Mesodermal cell (in vitro differentiated cells): ENCODE results near the gene CAPNS2.
A peak's percentile ranks its signal among the peaks of the same experiment; 100 is the strongest.

ENCODE experiments used
- H3K27ac ChIP-seq: 2 replicates; pipeline ENCODE4 v1.7.0; 2013; ENCODE audit warnings: mild to moderate bottlenecking, low read depth, low read length, moderate library complexity; ENCODE audit not compliant: severe bottlenecking
- H3K36me3 ChIP-seq: 2 replicates; pipeline ENCODE4 v1.7.1; 2013; ENCODE audit warnings: mild to moderate bottlenecking, low read length, moderate library complexity; ENCODE audit not compliant: control insufficient read depth, insufficient read depth
- H3K4me1 ChIP-seq: one replicate; pipeline ENCODE4 v1.7.1; 2013; ENCODE audit warnings: mild to moderate bottlenecking, low read length; ENCODE audit not compliant: insufficient read depth, control insufficient read depth, poor library complexity, severe bottlenecking
- H3K4me3 ChIP-seq: 2 replicates; pipeline ENCODE4 v1.7.0; 2013; ENCODE audit warnings: low read length, control low read depth, mild to moderate bottlenecking; ENCODE audit not compliant: insufficient read depth, poor library complexity, severe bottlenecking; ENCODE audit errors: extremely low read depth
- H3K9me3 ChIP-seq: 2 replicates; pipeline ENCODE4 v1.7.1; 2013; ENCODE audit warnings: mild to moderate bottlenecking, low read length, moderate library complexity; ENCODE audit not compliant: control insufficient read depth
- WGBS, 2 experiments: methylation state at CpG; one replicate each; pipeline ENCODE4 v1.1.5; 2013; ENCODE audit warnings: missing lambda C conversion rate in 2 of 2; ENCODE audit not compliant: insufficient coverage in 2 of 2; 5-methylcytosine and 5-hydroxymethylcytosine counted together

The CAPNS2 gene

GRCh38 chr16:55567382-55567781 lies 898 bp downstream of the CAPNS2 start:
- no peak overlapping the region for H3K27ac ChIP-seq
- no peaks in the 10 kb centered on the region for H3K9me3 ChIP-seq
- 93 to 94% methylated on average over 3 of the region's 3 CpGs for WGBS, 2 experiments

GRCh38 chr16:55568207-55568606 lies 1.7 kb downstream of the CAPNS2 start:
- no peaks in the 10 kb centered on the region for H3K9me3 ChIP-seq
- peaks cover 6% of the 10 kb centered on the region for H3K4me1 ChIP-seq
- H3K36me3 ChIP-seq: no peaks in the 10 kb centered on the region
- H3K27ac ChIP-seq: peak overlapping the region; percentile 32
- no peak overlapping the region for H3K4me3 ChIP-seq
- WGBS, 2 experiments: 100% methylated on average over 3 of the region's 3 CpGs

More at GRCh38 chr16:55567382-55567781, 898 bp downstream of the CAPNS2 start:
- Histone ChIP-seq H3K36me3 (no peaks in the 10 kb centered on the region), H3K4me3 (no peak overlapping the region), H3K4me1 (peaks cover 6% of the 10 kb centered on the region)

- Histone ChIP-seq H3K9me3 (no peaks in the 10 kb centered on the region), H3K4me3 (no peak overlapping the region), H3K4me1 (peaks cover 6% of the 10 kb centered on the region), H3K27ac (no peak overlapping the region), H3K36me3 (no peaks in the 10 kb centered on the region)
- no CpG with 5 or more reads among the region's 1 CpG for WGBS, 2 experiments
Measured at GRCh38 chr16:55569025-55569424, 2.5 kb downstream of the CAPNS2 start.

GRCh38 chr16:55570159-55570558 lies 3.7 kb downstream of the CAPNS2 start:
- Histone ChIP-seq H3K4me1 (peaks cover 6% of the 10 kb centered on the region), H3K36me3 (no peaks in the 10 kb centered on the region), H3K4me3 (no peak overlapping the region), H3K9me3 (no peaks in the 10 kb centered on the region), H3K27ac (no peak overlapping the region)
- WGBS, 2 experiments: 70 to 80% methylated on average over 1 to 2 of the region's 5 CpGs

- Histone ChIP-seq H3K4me3 (no peak overlapping the region), H3K36me3 (peaks cover 1% of the 10 kb centered on the region), H3K9me3 (no peaks in the 10 kb centered on the region), H3K4me1 (peaks cover 6% of the 10 kb centered on the region), H3K27ac (no peak overlapping the region)
- WGBS, 2 experiments: no CpG with 5 or more reads among the region's 1 CpG
Measured at GRCh38 chr16:55571191-55571897, 4.9 kb downstream of the CAPNS2 start.

- H3K36me3 ChIP-seq: peaks cover 5% of the 10 kb centered on the region
- no peak overlapping the region for H3K27ac ChIP-seq
- 93% methylated on average over 4 of the region's 4 CpGs; no CpG with 5 or more reads in 1 of the 2 experiments for WGBS, 2 experiments
- H3K9me3 ChIP-seq: no peaks in the 10 kb centered on the region
- no peak overlapping the region for H3K4me3 ChIP-seq
- H3K4me1 ChIP-seq: peaks cover 6% of the 10 kb centered on the region
Measured at GRCh38 chr16:55572439-55572838, 6.0 kb downstream of the CAPNS2 start.

GRCh38 chr16:55574811-55575210 lies 8.3 kb downstream of the CAPNS2 start:
- Histone ChIP-seq H3K4me3 (no peak overlapping the region), H3K27ac (no peak overlapping the region), H3K36me3 (peaks cover 21% of the 10 kb centered on the region), H3K4me1 (no peaks in the 10 kb centered on the region), H3K9me3 (no peaks in the 10 kb centered on the region)
- WGBS, 2 experiments: no CpG with 5 or more reads among the region's 2 CpGs

GRCh38 chr16:55575496-55575895 lies 9.0 kb downstream of the CAPNS2 start:
- 80% methylated on average over 1 of the region's 1 CpG; no CpG with 5 or more reads in 1 of the 2 experiments for WGBS, 2 experiments
- H3K36me3 ChIP-seq: peaks cover 23% of the 10 kb centered on the region
- H3K4me1 ChIP-seq: no peaks in the 10 kb centered on the region
- no peak overlapping the region for H3K4me3 ChIP-seq
- H3K9me3 ChIP-seq: no peaks in the 10 kb centered on the region
- H3K27ac ChIP-seq: no peak overlapping the region

- H3K27ac ChIP-seq: no peak overlapping the region
- H3K4me1 ChIP-seq: no peaks in the 10 kb centered on the region
- WGBS, 2 experiments: 100% methylated on average over 1 of the region's 2 CpGs
- no peak overlapping the region for H3K4me3 ChIP-seq
- no peaks in the 10 kb centered on the region for H3K9me3 ChIP-seq
- peaks cover 23% of the 10 kb centered on the region for H3K36me3 ChIP-seq
Measured at GRCh38 chr16:55576384-55576783, 9.9 kb downstream of the CAPNS2 start.

GRCh38 chr16:55577887-55578286 lies 11.4 kb downstream of the CAPNS2 start:
- Histone ChIP-seq H3K4me3 (no peak overlapping the region), H3K9me3 (no peaks in the 10 kb centered on the region), H3K27ac (no peak overlapping the region), H3K36me3 (peaks cover 23% of the 10 kb centered on the region), H3K4me1 (no peaks in the 10 kb centered on the region)
- 86 to 88% methylated on average over 3 of the region's 3 CpGs for WGBS, 2 experiments

- no peaks in the 10 kb centered on the region for H3K36me3 ChIP-seq
- no peaks in the 10 kb centered on the region for H3K9me3 ChIP-seq
- no peak overlapping the region for H3K27ac ChIP-seq
- H3K4me1 ChIP-seq: no peaks in the 10 kb centered on the region
- no peak overlapping the region for H3K4me3 ChIP-seq
- WGBS, 2 experiments: 40% methylated on average over 1 of the region's 2 CpGs; no CpG with 5 or more reads in 1 of the 2 experiments
Measured at GRCh38 chr16:55585631-55586030, 19.1 kb downstream of the CAPNS2 start.
